Ureter (tissue), 1 donor: Measurements from ENCODE around the gene BPIFA2. TPM values are rescaled to one million over a fixed set of nuclear protein-coding genes. Genes with fewer than 3 reads are reported as not detected.

ENCODE experiments used
- DNase-seq: peaks from one replicate; pipeline ENCODE4 v3.0.0-alpha.2; 2020; ENCODE audit warnings: low spot score
- total RNA-seq: library from RNA; stranded (reverse); gene quantifications from one replicate; pipeline ENCODE4 v1.2.4, GENCODE V29; 2023
- donor health status: DM: yes; HTN: yes; CAD: no.

Gene BPIFA2
- total RNA-seq, 1 donor from 2014 or later: not detected

GRCh38 chr20:33192912-33193501 is 25.0 kb downstream of the BPIFA2 start:
- DNase-seq: no peak

- DNase-seq: no peak
These were observed 31.1 kb downstream of the BPIFA2 start for GRCh38 chr20:33199026-33199425.

GRCh38 chr20:33202451-33202850 is 34.5 kb downstream of the BPIFA2 start:
- no peak for DNase-seq

- DNase-seq: no peak
These were observed 35.5 kb downstream of the BPIFA2 start for GRCh38 chr20:33203444-33203843.

GRCh38 chr20:33209789-33210188 is 41.8 kb downstream of the BPIFA2 start:
- peak; percentile 76 for DNase-seq

- DNase-seq: no peak
These were observed 42.4 kb downstream of the BPIFA2 start for GRCh38 chr20:33210371-33210770.

- DNase-seq: peak; percentile 67
These were observed 44.0 kb downstream of the BPIFA2 start for GRCh38 chr20:33211817-33212424.

GRCh38 chr20:33217052-33217451 is 49.1 kb downstream of the BPIFA2 start, which contains the start of gene BPIFA3:
BPIFA3 (plus strand) TSS chr20:33217352; CDS start chr20:33217537, 185 bp downstream.
- no peak for DNase-seq

GRCh38 chr20:33224399-33224798 is 56.4 kb downstream of the BPIFA2 start:
- DNase-seq: no peak

GRCh38 chr20:33229843-33230242 is 61.9 kb downstream of the BPIFA2 start:
- DNase-seq: no peak

Other genes with a start within 250 kb of the BPIFA2 start
- not detected for gene SUN5, start 163.7 kb upstream of the BPIFA2 start, total RNA-seq
- not detected for gene BPIFB2, start 160.5 kb upstream of the BPIFA2 start, total RNA-seq
- not detected for gene BPIFB6, start 136.5 kb upstream of the BPIFA2 start, total RNA-seq
- gene BPIFB3, start 114.3 kb upstream of the BPIFA2 start, total RNA-seq: not detected
- not detected for gene BPIFB4, start 88.5 kb upstream of the BPIFA2 start, total RNA-seq
- not detected for gene BPIFA3, start 49.2 kb downstream of the BPIFA2 start, total RNA-seq
- gene BPIFA1, start 67.8 kb downstream of the BPIFA2 start, total RNA-seq: not detected
- gene BPIFB1, start 115.1 kb downstream of the BPIFA2 start, total RNA-seq: 0.65 TPM
- gene CDK5RAP1, start 233.4 kb downstream of the BPIFA2 start, total RNA-seq: 24.9 TPM